GM12801 (cell line): Measurements from ENCODE around the gene ARAP2.

ENCODE experiments used
- TF ChIP-seq, protein P1 (sequence below): IDR thresholded peaks from one replicate; pipeline ENCODE4 v1.5.1; 2011; ENCODE audit warnings: control low read depth; ENCODE audit not compliant: insufficient read length; ENCODE audit errors: extremely low read depth

The ARAP2 gene, protein sequence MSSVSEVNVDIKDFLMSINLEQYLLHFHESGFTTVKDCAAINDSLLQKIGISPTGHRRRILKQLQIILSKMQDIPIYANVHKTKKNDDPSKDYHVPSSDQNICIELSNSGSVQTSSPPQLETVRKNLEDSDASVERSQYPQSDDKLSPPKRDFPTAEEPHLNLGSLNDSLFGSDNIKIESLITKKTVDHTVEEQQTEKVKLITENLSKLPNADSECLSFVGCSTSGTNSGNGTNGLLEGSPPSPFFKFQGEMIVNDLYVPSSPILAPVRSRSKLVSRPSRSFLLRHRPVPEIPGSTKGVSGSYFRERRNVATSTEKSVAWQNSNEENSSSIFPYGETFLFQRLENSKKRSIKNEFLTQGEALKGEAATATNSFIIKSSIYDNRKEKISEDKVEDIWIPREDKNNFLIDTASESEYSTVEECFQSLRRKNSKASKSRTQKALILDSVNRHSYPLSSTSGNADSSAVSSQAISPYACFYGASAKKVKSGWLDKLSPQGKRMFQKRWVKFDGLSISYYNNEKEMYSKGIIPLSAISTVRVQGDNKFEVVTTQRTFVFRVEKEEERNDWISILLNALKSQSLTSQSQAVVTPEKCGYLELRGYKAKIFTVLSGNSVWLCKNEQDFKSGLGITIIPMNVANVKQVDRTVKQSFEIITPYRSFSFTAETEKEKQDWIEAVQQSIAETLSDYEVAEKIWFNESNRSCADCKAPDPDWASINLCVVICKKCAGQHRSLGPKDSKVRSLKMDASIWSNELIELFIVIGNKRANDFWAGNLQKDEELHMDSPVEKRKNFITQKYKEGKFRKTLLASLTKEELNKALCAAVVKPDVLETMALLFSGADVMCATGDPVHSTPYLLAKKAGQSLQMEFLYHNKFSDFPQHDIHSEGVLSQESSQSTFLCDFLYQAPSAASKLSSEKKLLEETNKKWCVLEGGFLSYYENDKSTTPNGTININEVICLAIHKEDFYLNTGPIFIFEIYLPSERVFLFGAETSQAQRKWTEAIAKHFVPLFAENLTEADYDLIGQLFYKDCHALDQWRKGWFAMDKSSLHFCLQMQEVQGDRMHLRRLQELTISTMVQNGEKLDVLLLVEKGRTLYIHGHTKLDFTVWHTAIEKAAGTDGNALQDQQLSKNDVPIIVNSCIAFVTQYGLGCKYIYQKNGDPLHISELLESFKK (N-terminal part only)

DNA sequence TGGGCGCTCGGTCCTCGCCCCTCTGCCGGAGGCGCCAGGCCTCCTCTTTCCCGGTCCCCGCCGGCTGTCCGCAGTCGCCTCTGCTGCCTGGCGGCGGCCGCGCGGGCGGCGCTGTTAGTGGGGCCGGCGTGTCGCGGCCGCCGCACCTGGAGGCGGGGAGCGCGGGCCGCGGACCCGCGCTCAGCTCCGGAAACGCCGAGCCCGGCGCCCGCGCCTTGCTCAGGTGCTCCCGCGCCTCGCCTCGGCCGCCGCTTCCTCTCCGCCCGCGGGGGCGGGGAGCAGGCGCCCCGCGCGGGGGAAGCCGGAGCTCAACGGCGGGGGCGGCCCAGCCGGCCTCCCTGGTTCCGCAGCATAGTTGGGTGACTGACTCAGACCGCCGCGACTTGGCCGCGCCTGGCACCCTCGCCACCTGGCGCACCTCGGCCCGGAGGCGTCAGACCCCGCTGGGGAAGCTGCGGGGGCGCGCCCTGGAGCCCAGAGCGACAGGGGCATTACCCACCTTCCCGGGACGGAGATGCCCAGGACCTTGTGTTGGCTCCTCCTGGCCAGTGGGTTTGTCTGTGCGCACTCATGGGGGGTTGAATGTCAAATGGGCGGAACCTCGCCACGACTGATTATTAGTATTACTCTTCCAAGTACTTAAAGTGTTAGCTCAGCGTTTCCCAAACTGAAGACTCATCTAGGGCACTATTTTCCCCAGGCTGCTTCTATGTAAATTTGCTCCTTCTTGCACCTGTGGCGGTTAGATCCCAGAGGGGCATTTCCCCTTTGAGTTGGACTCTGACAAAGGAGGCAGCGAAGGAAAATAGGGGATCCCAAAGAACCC, at the start of gene ARAP2:
Gene ARAP2 (minus strand): TSS at position 258 of the 826 bp plus-strand sequence. CDS start 15,028 bp downstream, outside the sequence.
- TF ChIP-seq, protein P1, sequence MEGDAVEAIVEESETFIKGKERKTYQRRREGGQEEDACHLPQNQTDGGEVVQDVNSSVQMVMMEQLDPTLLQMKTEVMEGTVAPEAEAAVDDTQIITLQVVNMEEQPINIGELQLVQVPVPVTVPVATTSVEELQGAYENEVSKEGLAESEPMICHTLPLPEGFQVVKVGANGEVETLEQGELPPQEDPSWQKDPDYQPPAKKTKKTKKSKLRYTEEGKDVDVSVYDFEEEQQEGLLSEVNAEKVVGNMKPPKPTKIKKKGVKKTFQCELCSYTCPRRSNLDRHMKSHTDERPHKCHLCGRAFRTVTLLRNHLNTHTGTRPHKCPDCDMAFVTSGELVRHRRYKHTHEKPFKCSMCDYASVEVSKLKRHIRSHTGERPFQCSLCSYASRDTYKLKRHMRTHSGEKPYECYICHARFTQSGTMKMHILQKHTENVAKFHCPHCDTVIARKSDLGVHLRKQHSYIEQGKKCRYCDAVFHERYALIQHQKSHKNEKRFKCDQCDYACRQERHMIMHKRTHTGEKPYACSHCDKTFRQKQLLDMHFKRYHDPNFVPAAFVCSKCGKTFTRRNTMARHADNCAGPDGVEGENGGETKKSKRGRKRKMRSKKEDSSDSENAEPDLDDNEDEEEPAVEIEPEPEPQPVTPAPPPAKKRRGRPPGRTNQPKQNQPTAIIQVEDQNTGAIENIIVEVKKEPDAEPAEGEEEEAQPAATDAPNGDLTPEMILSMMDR, result no peak

DNA sequence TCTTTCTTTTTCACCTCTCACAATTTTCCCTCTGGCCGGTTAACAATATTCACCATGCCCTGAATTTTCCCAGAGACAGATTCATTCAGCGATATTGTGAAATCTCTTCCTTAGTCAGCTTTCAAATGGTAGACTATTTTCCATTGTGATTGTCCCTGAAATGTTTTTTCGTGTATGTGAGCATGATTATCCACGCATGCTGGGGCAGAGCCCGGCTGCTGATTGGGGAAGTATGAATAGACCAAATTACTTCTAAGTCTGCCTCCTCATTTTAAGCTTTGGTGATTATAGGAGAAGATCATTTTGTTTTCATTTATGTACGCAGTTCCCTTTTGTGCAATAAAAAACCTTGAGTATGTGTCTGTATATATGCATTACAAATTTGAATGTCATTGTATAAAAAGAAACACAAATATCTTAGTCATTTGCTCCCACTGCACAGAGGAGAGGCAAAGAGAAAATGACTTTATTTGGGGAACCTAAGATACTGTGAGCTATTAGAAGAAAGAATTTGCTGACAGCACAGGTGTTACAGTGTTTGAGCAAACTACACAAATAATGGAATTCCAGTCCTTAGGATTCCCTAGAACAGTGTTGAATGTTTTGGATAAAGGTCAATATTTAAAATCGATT, 48.4 kb upstream of the ARAP2 start:
- TF ChIP-seq, protein P1, result no peak

DNA sequence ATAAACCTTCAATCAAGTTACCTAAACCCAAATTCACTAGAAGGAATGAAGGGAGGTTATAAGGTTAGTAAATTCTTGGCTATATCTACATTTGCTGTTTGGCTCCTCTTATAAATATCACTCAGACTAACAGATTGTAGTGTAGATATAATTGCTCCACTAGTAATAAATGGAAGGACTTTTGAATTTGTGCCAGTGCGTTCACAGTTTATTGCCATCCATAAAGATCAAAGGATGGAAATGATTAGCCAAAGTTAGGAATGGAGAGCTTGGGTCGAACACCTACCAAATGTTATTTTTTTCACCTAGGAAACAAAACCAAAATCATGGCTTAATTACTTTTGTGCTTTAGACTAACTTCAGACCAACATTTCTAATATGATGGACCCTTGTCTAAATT, 46.3 kb upstream of the ARAP2 start:
- TF ChIP-seq, protein P1, result no peak

DNA sequence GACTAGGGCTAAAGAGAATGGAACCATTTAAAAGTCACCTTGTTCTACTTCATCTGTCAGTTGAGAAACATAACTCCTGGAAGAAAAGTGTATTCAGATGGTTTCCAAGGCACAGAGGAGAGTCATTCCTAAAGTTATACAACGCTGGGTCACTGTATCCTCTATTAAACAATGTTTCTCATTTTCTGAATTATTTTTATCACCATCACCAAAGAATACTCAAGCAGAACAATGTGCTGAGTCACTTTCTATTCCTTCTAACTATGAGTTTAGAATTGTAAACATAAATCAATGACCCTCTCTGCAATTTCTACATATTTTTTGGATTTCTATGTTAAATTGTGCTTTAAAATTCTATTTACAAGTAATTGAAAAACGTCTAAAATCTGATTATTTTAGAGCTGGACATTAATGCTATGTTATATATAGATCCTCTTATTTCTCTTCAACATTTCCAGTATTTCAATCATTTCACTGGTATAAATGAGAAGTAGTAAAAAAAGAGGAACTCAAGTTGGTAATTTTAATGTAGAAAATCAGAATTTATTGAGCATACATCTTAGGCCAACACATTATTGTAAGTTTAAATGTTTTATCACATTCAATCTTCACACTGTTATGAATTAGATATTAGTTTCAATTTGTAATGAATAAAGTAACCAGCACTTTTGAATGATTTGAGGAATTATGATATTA, 44.6 kb upstream of the ARAP2 start:
- TF ChIP-seq, protein P1, result no peak

DNA sequence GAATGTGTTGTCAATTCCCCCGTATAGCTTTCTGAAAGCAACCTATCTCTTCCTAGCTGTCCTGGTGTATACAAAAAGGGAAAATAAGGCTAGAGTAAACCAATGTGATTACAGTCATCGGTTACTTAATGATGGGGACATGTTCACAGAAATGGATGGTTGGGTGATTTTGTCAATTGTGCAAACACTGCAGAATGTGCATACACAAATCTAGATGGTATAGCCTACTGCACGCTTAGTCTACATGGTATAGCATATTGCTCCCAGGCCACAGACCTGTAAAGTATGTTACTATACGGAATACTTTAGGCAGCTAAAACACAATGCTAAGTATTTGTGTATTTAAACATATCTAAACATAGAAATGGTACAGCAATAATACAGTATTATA, 42.2 kb upstream of the ARAP2 start:
- TF ChIP-seq, protein P1, result no peak

DNA sequence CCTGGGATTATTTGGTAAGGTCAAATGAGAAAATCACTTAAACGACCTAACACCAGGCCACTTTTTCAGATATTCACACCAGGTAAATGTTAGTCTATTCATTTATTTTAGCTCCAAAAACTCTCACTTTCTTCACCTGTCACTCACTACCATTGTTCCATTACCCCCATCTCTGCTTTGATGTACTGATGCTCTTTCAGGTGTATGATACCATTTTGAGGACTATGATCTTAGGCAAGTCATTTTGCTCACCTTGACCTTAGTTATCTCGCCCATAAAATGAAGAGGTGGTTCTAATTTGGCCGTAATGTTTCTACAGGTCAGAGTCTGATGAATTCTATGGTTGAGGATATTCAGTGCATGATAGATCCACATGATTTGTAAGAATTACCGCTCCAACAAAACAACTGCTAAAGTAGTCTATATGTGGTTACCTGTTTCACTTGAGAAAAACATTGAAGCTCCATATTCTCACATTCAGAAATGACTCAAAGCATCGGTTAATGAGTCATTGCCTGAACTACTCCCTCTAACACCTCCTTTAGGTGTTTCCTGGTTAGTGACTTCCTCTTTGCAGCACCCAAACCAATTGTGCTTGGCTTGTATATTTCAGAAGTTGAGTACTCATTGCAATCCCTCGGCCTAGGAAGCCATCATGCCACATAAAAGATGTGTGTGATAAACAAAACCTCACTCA, 41.6 kb upstream of the ARAP2 start:
- TF ChIP-seq, protein P1, result no peak
